Inflammatory macrophage (primary cell): ENCODE measurements around the gene LRRIQ3.

ENCODE experiments used
- DNase-seq, 2 donors: peaks; one replicate each; pipeline ENCODE4 v3.0.0-alpha.2; 2020 to 2022

The LRRIQ3 gene

GRCh38 chr1:74091371-74091770 lies 106.6 kb downstream of the LRRIQ3 start:
- no peak for DNase-seq

GRCh38 chr1:74083128-74083527 lies 114.8 kb downstream of the LRRIQ3 start:
- DNase-seq: no peak

GRCh38 chr1:74065081-74065480 lies 132.9 kb downstream of the LRRIQ3 start:
- no peak for DNase-seq

GRCh38 chr1:74057719-74058118 lies 140.3 kb downstream of the LRRIQ3 start:
- no peak for DNase-seq

- DNase-seq: no peak
Observed at GRCh38 chr1:74053407-74053806, 144.6 kb downstream of the LRRIQ3 start.

GRCh38 chr1:74050386-74050785 lies 147.6 kb downstream of the LRRIQ3 start:
- no peak for DNase-seq

- DNase-seq: no peak
Observed at GRCh38 chr1:74038042-74038441, 159.9 kb downstream of the LRRIQ3 start.

- no peak for DNase-seq
Observed at GRCh38 chr1:74012583-74012982, 185.4 kb downstream of the LRRIQ3 start.

GRCh38 chr1:74011736-74012135 lies 186.2 kb downstream of the LRRIQ3 start:
- DNase-seq: no peak

- DNase-seq: no peak
Observed at GRCh38 chr1:74010206-74010605, 187.8 kb downstream of the LRRIQ3 start.

GRCh38 chr1:74005533-74005932 lies 192.4 kb downstream of the LRRIQ3 start:
- DNase-seq: no peak

GRCh38 chr1:74003806-74004205 lies 194.2 kb downstream of the LRRIQ3 start:
- no peak for DNase-seq

GRCh38 chr1:73998348-73998959 lies 199.5 kb downstream of the LRRIQ3 start:
- DNase-seq: peak in 1 of 2 donors; percentile 16

GRCh38 chr1:73980324-73981040 lies 217.5 kb downstream of the LRRIQ3 start:
- DNase-seq: no peak

GRCh38 chr1:73979684-73980083 lies 218.3 kb downstream of the LRRIQ3 start:
- no peak for DNase-seq

- no peak for DNase-seq
Observed at GRCh38 chr1:73978964-73979363, 219.0 kb downstream of the LRRIQ3 start.
